HG03280 (cell line): ENCODE data around the gene SREBF2.
"Not testable (repeated sequence)": the region's sequence is repeated elsewhere in the genome, so short reads cannot be mapped to it uniquely, and the experiment has no call there.

Experiments used
- ATAC-seq: cut with Tn5 transposase; IDR thresholded peaks from one replicate; pipeline ENCODE4 v1.9.1; 2021; ENCODE audit warnings: mild to moderate bottlenecking, moderate library complexity; ENCODE audit not compliant: unreplicated experiment

The SREBF2 gene

DNA sequence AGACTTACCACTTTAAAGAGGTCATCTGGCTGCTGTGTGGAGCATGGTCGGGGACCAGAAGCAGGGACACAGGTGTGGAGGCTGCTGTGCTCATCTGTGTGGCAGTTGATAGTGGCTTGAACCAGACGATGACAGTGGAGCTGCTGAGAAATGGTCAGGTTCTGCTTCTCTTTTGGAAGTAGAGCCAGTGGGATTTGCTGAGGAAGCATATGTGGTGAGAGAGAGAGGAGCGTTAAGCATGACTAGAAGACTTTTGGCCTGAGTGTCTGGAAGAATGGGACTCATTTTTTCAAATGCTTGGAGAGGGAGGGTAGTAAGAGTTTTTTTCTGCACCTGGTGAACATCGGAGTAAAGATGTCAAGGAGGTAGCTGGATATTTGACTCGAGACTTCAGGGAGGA lies 12.5 kb upstream of the SREBF2 start:
- no peak for ATAC-seq

DNA sequence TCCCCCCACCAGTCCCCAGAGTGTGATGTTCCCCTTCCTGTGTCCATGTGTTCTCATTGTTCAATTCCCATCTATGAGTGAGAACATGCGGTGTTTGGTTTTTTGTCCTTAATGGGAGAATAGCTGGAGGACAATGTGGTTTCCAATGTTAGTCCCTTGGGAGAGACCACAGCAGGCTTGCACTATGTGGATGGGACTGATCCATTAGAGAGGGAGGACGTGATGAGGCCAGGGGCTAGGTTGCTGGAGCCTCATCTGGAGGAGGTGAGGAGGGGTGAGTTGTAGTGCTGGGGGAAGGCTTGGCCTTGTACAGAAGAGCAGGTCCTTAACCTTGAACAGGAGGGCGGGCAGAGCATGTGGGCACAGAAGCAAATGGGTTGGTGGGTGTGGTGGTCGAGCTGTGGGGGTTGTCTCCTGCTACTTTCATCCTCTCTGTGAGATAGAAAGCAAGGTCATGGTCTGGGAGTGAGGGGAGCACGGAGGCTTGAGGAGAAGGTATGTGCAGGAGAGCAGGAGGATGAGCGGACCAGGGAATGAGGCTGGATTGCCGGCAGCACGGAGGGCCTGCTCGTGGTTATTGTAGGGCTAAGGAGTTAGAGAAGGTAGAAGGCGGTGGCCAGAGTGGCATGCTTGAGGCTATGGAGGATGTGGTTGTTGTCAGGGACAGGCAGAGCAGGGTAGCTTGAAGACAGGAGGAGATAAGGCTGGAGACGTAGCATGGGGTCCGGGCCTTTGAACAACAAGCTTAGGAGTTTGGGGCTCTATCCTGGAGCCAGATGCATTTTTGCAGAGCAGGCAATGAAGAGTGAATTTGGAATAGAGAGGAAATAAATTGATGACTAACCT lies 11.2 kb upstream of the SREBF2 start:
- ATAC-seq = no peak

DNA sequence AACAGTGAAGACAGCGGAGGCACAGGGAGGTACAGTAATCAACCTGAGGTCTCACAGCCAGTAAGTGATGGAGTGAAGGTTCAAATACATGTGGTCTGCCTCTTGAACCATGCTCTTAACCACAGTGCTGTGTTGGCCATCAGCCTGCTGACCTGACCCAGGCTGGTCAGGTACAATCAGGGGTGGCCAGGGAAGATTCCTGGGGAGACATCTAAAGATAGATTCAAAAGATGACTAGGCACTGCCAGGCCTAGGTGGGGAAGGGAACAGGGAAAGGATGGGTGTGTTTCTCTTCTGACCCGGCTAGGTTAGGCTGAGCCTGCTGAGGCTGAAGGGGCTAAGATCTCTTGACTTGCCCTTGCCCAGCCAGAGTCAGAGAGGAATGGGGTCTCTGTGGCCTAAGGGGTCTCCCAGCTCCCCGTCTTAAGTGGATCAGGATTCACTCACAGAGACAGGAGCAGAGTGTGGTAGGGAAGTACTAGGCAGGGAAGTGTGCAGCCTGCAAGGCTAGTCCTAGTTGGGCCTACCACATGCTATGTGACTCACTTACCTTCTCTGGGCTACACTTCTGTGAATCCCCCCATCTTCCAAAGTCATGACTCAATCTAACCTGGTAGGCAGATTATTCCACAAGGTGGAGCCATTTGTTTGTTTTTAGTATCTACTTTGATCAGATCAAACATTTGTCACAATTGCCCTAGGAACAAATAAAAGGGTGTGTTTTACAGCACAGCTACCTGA lies 10.4 kb upstream of the SREBF2 start:
- no peak for ATAC-seq

DNA sequence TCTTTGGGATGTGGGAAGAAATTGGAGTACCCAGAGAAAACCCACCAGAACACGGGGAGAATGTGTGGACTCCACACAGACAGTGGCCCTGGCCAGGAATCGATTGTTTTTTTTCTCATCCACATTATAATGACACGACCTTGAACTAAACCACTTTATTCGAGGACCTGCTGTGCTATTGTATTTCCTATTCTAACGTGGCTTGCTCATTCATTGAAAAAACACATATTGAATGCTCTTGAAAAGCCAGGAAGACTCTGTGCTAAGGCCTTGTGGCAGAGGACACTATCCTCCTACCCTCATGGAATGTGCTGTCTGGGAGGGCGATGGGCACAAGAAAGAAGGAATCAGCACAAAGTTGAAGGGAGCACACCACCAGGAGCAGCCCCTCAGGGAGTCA lies 9.1 kb upstream of the SREBF2 start:
- ATAC-seq = no peak

DNA sequence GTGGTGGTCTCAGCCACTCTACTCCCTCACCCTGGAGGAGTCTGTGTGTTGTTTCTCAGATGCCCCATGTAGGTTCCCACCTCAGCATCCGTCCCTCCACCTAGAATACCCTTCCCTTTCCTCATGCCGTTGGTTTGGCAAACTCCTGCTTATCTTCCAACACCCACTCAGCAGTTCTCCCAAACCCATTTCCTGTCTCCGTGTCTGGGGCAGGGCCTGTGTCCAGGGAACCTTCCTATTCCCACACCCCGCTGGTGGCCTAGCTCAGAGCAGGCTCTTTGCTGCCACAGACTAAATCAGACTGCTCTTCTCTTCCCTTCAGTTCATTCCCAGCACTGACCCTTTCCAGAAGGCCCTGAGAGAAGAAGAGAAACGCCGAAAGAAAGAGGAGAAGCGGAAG lies 7.5 kb upstream of the SREBF2 start:
- no peak for ATAC-seq

DNA sequence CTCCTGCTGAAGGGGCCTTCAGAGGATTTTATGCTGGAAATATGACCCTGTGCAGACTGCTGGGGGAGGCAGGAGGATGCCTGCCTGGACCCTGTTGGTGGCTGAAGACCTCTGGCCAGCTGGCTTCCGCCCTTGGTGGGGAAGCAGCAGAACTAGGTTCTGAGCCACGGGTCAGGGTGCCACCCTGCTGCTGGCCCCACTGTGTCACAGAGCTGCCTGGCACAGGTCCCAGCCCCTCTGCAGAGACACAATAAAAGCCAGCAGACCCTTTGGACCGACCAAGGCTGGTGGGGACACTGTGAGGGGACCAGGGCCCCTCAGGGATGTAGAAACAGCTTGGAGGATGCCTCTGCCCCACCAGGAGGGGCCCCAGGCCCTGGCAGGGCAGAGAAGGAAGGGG lies 6.9 kb upstream of the SREBF2 start:
- ATAC-seq = no peak

DNA sequence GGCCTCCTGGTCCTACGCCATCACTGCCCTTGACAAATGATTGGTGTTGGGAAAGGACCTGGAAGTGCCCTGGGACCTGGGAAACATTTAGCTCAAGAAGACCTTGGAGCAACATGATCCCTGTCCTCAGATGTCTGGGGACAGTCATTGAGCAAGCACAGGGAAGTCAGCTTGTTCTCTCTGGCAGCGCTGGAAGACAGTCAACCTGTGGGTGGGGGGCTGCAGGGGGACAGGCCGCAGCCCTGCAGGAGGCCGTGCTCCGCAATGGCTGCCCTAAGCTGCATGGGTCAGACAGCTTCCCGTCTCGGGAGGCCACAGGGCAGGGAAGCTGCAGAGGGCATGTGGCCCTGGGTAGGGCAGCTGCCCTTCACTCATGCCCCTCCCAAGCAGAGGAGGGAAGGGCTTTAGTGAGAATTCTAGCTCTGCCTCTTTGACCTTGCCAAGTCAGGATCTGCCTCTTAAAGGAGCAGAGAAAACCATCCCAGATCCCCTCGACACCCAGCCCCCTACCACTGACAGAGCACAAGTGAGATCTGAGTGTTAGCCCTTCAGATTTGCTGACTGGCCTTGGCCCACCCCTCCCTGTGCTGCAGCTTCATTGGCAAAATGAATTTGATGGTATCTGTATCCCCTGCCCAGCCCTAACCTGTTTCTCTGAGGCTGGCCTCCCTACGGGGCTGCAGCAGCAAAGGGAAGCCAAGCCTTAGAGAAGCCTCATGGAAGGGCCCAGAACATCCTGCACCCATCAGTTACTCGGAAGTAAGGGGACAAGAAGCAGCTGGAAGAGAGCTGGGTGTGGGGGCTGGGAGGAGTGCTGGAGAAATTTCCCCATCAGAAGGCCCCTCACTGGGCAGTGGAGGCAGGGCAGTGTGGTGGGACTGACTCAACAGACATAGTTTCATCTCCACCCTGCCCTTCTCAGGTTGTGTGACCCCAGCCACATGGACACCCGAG lies 6.2 kb upstream of the SREBF2 start:
- ATAC-seq = no peak

DNA sequence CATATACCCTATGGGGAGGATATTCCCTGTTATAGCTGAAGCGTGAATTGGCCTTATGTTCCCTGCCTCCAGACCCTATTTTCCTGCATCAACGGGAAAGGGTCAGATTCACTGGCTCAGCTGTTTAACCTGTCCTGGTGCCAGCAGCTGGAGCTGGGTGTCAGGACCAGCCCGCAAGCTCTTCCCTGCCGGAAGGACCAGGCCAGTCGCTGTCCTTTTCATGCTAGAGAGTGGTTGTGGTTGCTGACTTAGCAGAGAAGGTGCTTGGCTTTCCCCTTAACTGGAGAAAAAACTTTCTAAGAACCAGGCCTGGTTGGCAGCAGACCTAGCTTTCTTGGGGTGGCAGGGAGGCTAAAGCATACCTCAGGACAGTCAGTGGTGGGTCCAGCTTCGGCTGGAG lies 5.2 kb upstream of the SREBF2 start:
- ATAC-seq = no peak

DNA sequence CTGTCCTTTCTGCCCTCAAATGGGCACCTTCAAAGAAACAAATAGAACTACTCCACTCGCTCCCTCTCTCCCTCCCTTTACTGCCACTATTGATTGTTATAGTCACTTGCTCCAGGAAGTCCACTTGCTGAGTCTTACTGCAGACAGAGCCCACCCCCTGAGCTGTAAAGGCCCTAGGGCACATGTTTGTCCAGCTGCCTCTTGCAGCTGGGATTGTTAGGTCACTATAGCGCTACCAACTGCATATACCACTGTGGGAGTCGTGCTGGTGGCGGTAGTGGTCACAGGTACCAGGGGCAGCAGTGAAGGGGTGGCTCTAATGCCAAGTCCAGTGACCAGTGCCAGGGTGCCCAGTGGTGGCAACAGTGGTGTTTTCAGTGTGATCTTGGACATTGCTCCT lies 4.4 kb upstream of the SREBF2 start:
- no peak for ATAC-seq

DNA sequence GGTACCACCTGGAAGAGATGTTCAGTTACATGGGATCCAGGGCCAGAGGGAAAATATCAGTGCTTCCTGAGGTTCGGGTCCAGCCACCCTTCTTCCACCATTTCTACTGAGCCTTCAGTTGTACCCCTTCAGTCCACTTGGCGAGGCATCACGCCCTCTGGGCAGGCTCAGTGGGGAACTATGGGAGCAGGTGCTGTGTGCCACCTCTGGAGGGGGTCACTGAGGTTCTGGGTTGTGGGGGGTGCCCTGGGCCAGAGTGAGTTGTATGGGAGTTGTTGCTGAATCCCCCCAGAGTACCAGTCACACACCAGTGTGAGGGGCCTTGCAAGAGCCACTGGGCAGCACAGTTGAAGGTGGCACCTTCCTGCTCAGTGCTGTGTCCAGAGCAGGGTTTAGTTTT lies 2.7 kb upstream of the SREBF2 start:
- no peak for ATAC-seq

DNA sequence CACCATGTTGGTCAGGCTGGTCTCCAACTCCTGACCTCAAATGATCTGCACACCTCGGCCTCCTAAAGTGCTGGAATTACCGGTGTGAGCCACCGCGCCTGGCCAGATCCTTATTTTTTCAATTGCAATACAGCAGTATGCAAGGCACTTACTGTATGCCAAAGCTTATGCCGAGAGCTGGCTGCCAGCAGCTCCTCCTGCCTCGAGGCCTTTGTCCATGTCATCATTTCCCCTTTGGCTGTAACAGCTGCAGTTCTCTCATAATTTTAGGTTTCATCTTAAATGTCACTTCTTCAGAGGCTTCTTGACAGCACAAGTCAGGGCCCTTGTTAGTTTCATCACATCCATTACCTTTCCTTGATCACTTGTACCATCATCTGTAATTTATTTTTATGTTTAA lies 1.5 kb upstream of the SREBF2 start:
- no peak for ATAC-seq

DNA sequence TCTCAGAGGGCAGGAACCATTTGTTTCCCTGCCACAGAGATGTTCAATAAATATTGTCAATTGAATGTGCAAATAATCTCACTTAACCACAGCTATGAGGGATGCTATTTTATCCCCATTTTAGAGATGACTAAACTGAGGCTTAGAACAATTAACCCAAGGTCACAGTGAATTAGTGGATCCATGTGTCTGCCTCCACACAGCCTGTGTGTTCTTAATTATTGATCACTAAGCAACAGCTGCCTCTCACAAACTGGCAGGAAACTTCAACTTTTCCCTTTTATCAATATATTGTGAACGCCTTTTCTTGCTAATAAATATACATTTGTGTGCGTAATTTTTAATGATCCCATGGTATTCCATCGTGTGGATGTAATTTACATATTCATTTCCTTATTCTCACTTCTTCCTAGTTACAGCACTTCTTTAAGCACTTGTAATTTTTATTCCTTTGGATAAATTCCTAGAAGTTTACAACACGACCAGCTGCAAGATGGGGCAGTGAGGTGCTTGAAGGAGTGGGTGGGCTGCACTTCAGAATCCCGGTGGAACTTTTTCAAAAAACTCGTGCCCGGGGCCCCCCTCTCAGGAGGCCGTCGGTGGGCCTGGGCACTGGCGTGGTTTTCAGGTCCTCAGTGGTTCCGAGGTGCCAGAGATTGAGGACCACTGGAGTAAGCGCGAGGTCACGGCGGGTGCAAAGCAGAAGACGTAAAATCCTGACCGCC lies 915 bp upstream of the SREBF2 start:
- no peak for ATAC-seq

DNA sequence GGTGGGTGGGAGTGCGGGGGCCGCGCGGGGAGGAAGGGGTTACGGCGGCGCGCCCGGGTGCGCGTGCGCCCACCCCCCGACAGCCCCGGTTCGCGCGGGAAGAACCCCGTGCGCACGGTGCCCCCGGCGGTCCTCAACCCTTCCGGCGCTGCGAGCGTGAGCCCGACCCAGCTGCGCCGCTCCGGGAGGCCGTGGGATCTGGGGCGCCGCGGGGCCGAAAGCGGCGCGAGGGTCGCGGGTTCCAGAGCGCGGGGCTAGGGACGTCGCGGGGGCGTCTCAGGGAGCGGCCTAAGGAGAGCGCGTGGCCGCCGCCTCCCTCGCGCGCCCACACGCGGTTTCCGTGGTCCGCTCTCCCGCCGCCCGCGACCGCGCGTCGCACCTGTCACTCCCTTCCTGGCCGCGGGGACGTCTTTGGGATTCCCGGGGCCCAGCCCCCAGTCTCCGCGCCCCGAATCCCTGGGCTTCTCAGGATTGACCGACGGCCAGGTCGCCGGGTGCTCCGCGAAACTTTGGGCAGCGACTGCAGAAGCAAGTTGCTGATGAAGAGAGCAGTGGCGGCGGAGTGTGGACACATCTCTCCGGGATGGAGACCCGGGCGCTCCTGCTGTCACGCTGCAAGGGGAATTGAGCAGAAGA lies 582 bp downstream of the SREBF2 start:
- peak; percentile 15 for ATAC-seq

DNA sequence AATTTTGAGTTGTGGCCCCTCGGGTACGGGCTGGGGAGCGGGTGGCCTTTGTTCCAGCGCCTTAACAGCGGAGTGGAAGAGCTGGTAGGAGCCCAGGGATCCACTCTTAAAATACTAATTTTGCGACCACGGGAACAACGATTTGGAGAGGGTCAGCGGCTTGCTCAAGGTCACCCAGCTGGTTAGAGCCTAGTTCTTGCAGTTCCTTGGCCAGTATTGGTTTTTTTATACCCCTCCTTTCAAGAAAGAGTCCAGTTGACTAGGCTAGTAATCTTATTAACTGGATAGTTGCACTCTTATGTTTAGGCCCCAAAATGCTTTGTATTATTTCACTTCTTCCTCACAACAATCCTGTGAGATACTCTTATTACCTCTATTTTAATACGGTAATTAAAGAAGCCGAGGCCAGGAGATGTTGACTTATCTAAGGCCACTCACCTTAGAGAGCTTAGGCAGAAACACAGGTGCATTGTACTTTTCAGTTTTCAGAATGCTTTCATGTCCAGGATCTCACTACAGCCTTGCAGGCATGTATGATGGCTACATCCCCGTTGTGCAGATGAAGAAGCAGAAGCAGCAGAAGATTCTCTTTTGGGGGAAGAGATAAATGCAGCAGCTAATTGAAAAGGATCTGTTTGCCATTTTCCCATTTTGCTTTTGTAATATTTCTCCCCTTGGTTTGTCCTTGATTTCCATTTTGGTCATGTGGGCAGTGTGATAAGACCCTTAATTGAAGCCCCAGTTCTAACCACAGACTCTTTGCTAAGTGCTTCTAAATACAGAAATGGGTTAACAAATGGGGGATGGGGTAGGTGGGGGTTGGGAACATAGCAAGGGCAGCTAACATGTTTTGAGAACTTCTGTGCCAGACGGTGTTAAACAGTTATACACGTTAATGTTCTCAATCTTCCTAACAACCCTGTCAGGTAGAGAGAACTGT lies 1.4 kb downstream of the SREBF2 start:
- no peak for ATAC-seq

DNA sequence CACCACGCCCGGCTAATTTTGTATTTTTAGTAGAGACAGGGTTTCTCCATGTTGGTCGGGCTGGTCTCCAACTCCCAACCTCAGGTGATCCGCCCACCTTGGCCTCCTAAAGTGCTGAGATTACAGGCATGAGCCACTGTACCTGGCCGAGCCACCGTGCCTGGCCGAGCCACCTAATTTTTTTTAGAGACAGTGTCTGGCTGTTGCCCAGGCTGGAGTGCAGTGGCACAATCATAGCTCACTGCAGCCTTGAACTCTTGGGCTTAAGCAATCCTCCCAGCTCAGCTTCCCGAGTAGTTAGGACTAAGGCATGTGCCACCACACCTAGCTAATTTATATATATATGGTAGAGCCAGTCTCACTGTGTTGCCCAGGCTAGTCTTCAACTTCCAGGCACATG lies 2.6 kb downstream of the SREBF2 start:
- not testable (repeated sequence) for ATAC-seq

DNA sequence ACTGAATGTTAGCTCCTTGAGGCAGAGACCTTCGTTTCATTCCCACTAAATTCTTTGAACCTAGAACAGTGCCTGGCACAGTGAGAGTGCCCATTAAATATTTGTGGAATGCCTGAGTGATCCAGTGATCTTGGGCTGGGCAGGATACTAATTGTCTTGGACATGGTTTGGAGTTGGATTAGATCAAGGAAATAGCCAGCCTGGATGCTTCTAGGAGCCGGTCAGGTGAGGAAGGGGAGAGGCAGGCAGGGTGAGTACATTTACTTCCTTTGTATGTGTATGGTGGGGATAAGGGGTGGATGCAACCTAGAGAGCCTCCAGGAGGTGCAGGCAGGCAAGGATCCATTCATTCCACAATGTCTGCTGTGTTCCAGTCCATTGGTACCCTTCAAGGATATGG lies 3.6 kb downstream of the SREBF2 start:
- ATAC-seq = no peak

DNA sequence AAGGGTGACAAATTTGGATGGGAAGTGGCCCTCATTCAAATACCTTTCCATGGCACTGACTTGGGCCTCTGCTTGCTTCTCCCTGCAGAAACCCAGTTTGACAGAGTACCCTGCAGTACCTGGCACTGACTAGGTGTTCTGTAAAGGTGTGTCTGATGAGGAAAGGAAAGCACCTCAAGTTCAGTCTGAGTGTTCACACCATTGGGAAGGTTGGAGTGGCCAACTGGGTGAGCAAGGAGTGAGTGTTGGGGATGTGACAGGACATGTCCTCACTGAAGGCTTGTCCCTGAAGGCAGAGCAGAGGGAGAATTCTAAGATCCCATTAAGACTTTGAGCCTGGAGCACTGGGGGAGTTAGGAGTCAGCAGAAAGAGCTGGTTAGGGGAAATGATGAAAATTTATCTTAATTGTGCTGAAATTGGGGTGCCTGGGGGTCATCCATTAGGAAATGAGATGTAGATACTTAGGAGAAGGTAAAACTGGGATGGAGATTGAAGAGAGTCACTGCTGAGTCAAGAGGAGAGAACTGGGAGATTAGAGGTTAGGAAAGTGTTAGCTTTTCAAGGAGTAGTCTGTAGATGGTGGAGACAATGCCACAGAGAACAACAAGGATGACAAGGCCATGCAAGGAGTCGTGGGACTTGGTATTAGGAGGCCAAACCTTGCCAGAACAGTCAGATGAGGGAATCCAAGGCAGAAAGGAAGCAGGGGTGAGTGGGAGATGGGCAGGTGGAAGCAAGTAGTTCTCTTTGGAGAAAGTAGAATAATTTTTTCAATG lies 6.1 kb downstream of the SREBF2 start:
- ATAC-seq = no peak

DNA sequence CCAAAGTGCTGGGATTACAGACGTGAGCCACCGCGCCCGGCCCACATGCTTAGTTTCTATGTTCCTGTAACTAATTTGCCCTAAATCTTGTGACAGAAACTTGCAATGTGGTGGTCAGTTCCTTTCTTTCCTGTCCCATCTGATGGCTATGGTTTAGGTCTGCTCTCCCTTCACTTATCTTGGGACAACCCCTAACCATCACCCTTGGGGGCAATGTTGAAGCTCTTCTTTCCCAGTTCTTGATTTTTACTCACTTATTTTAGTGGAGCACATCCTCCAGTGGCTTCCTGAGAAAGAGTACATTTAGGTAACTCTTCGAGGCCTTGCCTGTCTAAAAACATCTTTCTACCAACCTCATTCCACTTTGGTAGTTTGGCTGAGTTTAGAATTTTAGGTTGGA lies 7.3 kb downstream of the SREBF2 start:
- ATAC-seq = no peak
